Mesendoderm (in vitro differentiated cells): ENCODE measurements around the gene PCDHA1.
"Not testable (repeated sequence)": the region's sequence is repeated elsewhere in the genome, so short reads cannot be mapped to it uniquely, and the experiment has no call there.

Experiments used
- DNase-seq: peaks from one replicate; pipeline ENCODE4 v3.0.0; 2013
- H2AK5ac ChIP-seq: 2 replicates; pipeline ENCODE4 v1.6.1; 2013; ENCODE audit warnings: low read length, inconsistent platforms
- H2BK120ac ChIP-seq: 2 replicates; pipeline ENCODE4 v1.6.1; 2013; ENCODE audit warnings: low read depth, mild to moderate bottlenecking, low read length, moderate library complexity, mixed read lengths
- H2BK15ac ChIP-seq: replicated peaks from 2 replicates; pipeline ENCODE4 v1.6.1; 2013; ENCODE audit warnings: low read depth, mild to moderate bottlenecking, moderate library complexity
- H2BK5ac ChIP-seq: 2 replicates; pipeline ENCODE4 v1.6.1; 2013; ENCODE audit warnings: low read length, inconsistent platforms
- H3K18ac ChIP-seq: 2 replicates; pipeline ENCODE4 v1.6.1; 2013; ENCODE audit warnings: mild to moderate bottlenecking, low read length, mixed read lengths
- H3K23ac ChIP-seq: one replicate; pipeline ENCODE4 v1.6.1; 2013; ENCODE audit warnings: low read length
- H3K27ac ChIP-seq: 2 replicates; pipeline ENCODE4 v1.5.1; 2013; ENCODE audit warnings: low read depth, mild to moderate bottlenecking, inconsistent platforms, low read length, moderate library complexity
- H3K27me3 ChIP-seq: 2 replicates; pipeline ENCODE4 v1.6.1; 2013; ENCODE audit warnings: low read length, control low read depth, mild to moderate bottlenecking, inconsistent platforms; ENCODE audit not compliant: insufficient read depth, poor library complexity
- H3K36me3 ChIP-seq: 2 replicates; pipeline ENCODE4 v1.6.1; 2013; ENCODE audit warnings: low read length, inconsistent platforms; ENCODE audit not compliant: control insufficient read depth, insufficient read depth
- H3K4ac ChIP-seq: one replicate; pipeline ENCODE4 v1.6.1; 2013; ENCODE audit warnings: low read depth, mild to moderate bottlenecking, low read length, moderate library complexity
- H3K4me1 ChIP-seq: 2 replicates; pipeline ENCODE4 v1.6.1; 2013; ENCODE audit warnings: low read depth, low read length, inconsistent platforms; ENCODE audit not compliant: control insufficient read depth
- H3K4me2 ChIP-seq: 2 replicates; pipeline ENCODE4 v1.6.1; 2013; ENCODE audit warnings: low read length
- H3K4me3 ChIP-seq: 2 replicates; pipeline ENCODE4 v1.5.1; 2013; ENCODE audit warnings: mild to moderate bottlenecking, low read length
- H3K56ac ChIP-seq: one replicate; pipeline ENCODE4 v1.6.1; 2013; ENCODE audit warnings: low read length
- H3K79me1 ChIP-seq: 2 replicates; pipeline ENCODE4 v1.6.1; 2013; ENCODE audit warnings: low read length, inconsistent platforms
- H3K79me2 ChIP-seq: 2 replicates; pipeline ENCODE4 v1.6.1; 2013; ENCODE audit warnings: mild to moderate bottlenecking, low read length; ENCODE audit not compliant: control insufficient read depth, insufficient read depth
- H3K9ac ChIP-seq: 2 replicates; pipeline ENCODE4 v1.6.1; 2013; ENCODE audit warnings: low read length, inconsistent platforms
- H4K5ac ChIP-seq: one replicate; pipeline ENCODE4 v1.6.1; 2013; ENCODE audit warnings: low read length
- H4K8ac ChIP-seq: one replicate; pipeline ENCODE4 v1.6.1; 2013; ENCODE audit warnings: low read depth, mild to moderate bottlenecking, control low read depth, low read length, moderate library complexity
- WGBS: extraction: QIAGEN DNeasy Blood & Tissue Kit; methylation state at CpG from one replicate; pipeline ENCODE4 v1.1.7; 2013; ENCODE audit warnings: low lambda C conversion rate, missing lambda C conversion rate; ENCODE audit not compliant: insufficient coverage; ENCODE audit errors: extremely low coverage; 5-methylcytosine and 5-hydroxymethylcytosine counted together

The PCDHA1 gene

GRCh38 chr5:140829511-140830501, 43.9 kb downstream of the PCDHA1 start:
- WGBS = no CpG with 5 or more reads among the region's 106 CpGs
- H3K27me3 ChIP-seq = not testable (repeated sequence)

GRCh38 chr5:140833993-140834392, 48.1 kb downstream of the PCDHA1 start, which contains the start of gene PCDHA7:
PCDHA7 (plus strand) TSS chr5:140834269; CDS start chr5:140834384, 115 bp downstream.
- H3K27me3 ChIP-seq = no peaks in the 10 kb centered on the region
- no peak within 1 kb of the TSS for H3K56ac ChIP-seq
- no peak within 1 kb of the TSS for H4K8ac ChIP-seq
- H3K4ac ChIP-seq = no peak within 1 kb of the TSS
- H3K23ac ChIP-seq = no peak within 1 kb of the TSS
- WGBS = no CpG with 5 or more reads among the region's 8 CpGs
- H3K4me2 ChIP-seq = no peak within 1 kb of the TSS
- no peaks in the 10 kb centered on the region for H3K4me1 ChIP-seq
- no peak within 1 kb of the TSS for H2BK15ac ChIP-seq
- no peak within 1 kb of the TSS for H3K18ac ChIP-seq
- H2AK5ac ChIP-seq = no peak within 1 kb of the TSS
- H3K36me3 ChIP-seq = no peaks in the 10 kb centered on the region
- H4K5ac ChIP-seq = no peak within 1 kb of the TSS
- H3K9ac ChIP-seq = no peak within 1 kb of the TSS
- H2BK5ac ChIP-seq = no peak within 1 kb of the TSS
- H3K79me1 ChIP-seq = no peaks in the 10 kb centered on the region
- DNase-seq = no peak
- H3K4me3 ChIP-seq = no peak within 1 kb of the TSS
- H2BK120ac ChIP-seq = no peak within 1 kb of the TSS
- no peak within 1 kb of the TSS for H3K27ac ChIP-seq
- no peaks in the 10 kb centered on the region for H3K79me2 ChIP-seq

More at GRCh38 chr5:140829511-140830501, 43.9 kb downstream of the PCDHA1 start:
- not testable (repeated sequence) for H2BK120ac ChIP-seq, H3K36me3 ChIP-seq, H3K79me1 ChIP-seq, H3K56ac ChIP-seq, H4K5ac ChIP-seq, H2BK5ac ChIP-seq, H2BK15ac ChIP-seq, H3K4ac ChIP-seq, H3K4me2 ChIP-seq, H4K8ac ChIP-seq, H3K9ac ChIP-seq, H3K79me2 ChIP-seq, H3K4me3 ChIP-seq, H3K4me1 ChIP-seq, H3K23ac ChIP-seq, H3K27ac ChIP-seq, H2AK5ac ChIP-seq, H3K18ac ChIP-seq, DNase-seq

- H3K4me1 ChIP-seq, H3K23ac ChIP-seq, H3K27me3 ChIP-seq, H3K79me1 ChIP-seq, H2BK15ac ChIP-seq, DNase-seq, H3K27ac ChIP-seq, H3K4me2 ChIP-seq, H3K79me2 ChIP-seq, H3K56ac ChIP-seq, H4K5ac ChIP-seq, H4K8ac ChIP-seq, H3K4me3 ChIP-seq, H2BK120ac ChIP-seq, H3K4ac ChIP-seq, H2BK5ac ChIP-seq, H2AK5ac ChIP-seq, H3K18ac ChIP-seq, H3K9ac ChIP-seq, H3K36me3 ChIP-seq: not testable (repeated sequence)
- WGBS = no CpG with 5 or more reads among the region's 38 CpGs
Measured at GRCh38 chr5:140834439-140835008, 48.6 kb downstream of the PCDHA1 start.

- Histone ChIP-seq H2BK5ac (no peak overlapping the region), H3K9ac (no peak overlapping the region), H2BK15ac (no peak overlapping the region), H2BK120ac (no peak overlapping the region), H3K18ac (no peak overlapping the region), H3K4me2 (no peak overlapping the region), H3K27me3 (no peaks in the 10 kb centered on the region), H3K27ac (no peak overlapping the region), H3K4ac (no peak overlapping the region), H3K4me3 (no peak overlapping the region), H2AK5ac (no peak overlapping the region), H3K79me2 (no peaks in the 10 kb centered on the region), H3K79me1 (no peaks in the 10 kb centered on the region), H3K23ac (no peak overlapping the region), H3K36me3 (no peaks in the 10 kb centered on the region), H4K5ac (no peak overlapping the region), H3K56ac (no peak overlapping the region), H3K4me1 (no peaks in the 10 kb centered on the region), H4K8ac (no peak overlapping the region)
- no CpG with 5 or more reads among the region's 103 CpGs for WGBS
- DNase-seq = no peak
Measured at GRCh38 chr5:140835622-140836510, 49.9 kb downstream of the PCDHA1 start.

- peak; percentile 77 for DNase-seq
- no CpG with 5 or more reads among the region's 47 CpGs for WGBS
- H3K27me3 ChIP-seq = no peaks in the 10 kb centered on the region
Measured at GRCh38 chr5:140840978-140841962, 55.3 kb downstream of the PCDHA1 start, which contains the start of gene PCDHA8. PCDHA8 (plus strand) TSS chr5:140841187; CDS start chr5:140841322, 135 bp downstream.

More at GRCh38 chr5:140840978-140841962, 55.3 kb downstream of the PCDHA1 start, which contains the start of gene PCDHA8:
- Histone ChIP-seq H3K79me2 (no peaks in the 10 kb centered on the region), H3K27ac (no peak within 1 kb of the TSS), H3K79me1 (no peaks in the 10 kb centered on the region), H3K9ac (no peak within 1 kb of the TSS), H2BK120ac (no peak within 1 kb of the TSS), H3K18ac (no peak within 1 kb of the TSS), H3K4me1 (no peaks in the 10 kb centered on the region), H3K4me2 (no peak within 1 kb of the TSS), H3K4ac (no peak within 1 kb of the TSS), H3K56ac (no peak within 1 kb of the TSS), H2BK15ac (no peak within 1 kb of the TSS), H2BK5ac (no peak within 1 kb of the TSS), H4K5ac (no peak within 1 kb of the TSS), H3K36me3 (no peaks in the 10 kb centered on the region), H4K8ac (no peak within 1 kb of the TSS), H2AK5ac (no peak within 1 kb of the TSS), H3K23ac (no peak within 1 kb of the TSS), H3K4me3 (no peak within 1 kb of the TSS)
